Stimulated activated CD8-positive, alpha-beta memory T cell treated with anti-CD3 and anti-CD28 coated beads, Interleukin-12 subunit alpha, Interleukin-12 subunit beta, amount 100 ng/mL, for 1 hour (primary cell): Measurements from ENCODE around the gene ECSIT.
"Not testable (repeated sequence)": the region's sequence is repeated elsewhere in the genome, so short reads cannot be mapped to it uniquely, and the experiment has no call there.

Experiments used
- DNase-seq: peaks from one replicate; pipeline ENCODE4 v3.0.0-alpha.2; 2020; ENCODE audit warnings: low read depth

ECSIT gene

GRCh38 chr19:11475861-11476260 is 53.1 kb downstream of the ECSIT start:
- no peak for DNase-seq

GRCh38 chr19:11475343-11475742 is 53.6 kb downstream of the ECSIT start:
- DNase-seq: not testable (repeated sequence)

- DNase-seq: no peak
These were observed 55.2 kb downstream of the ECSIT start for GRCh38 chr19:11473725-11474124.

- not testable (repeated sequence) for DNase-seq
These were observed 60.6 kb downstream of the ECSIT start for GRCh38 chr19:11468266-11468845.

- DNase-seq: no peak
These were observed 63.3 kb downstream of the ECSIT start for GRCh38 chr19:11465600-11465999.

GRCh38 chr19:11464333-11465265 is 64.3 kb downstream of the ECSIT start:
- no peak for DNase-seq

GRCh38 chr19:11463391-11463790 is 65.5 kb downstream of the ECSIT start:
- DNase-seq: no peak

- DNase-seq: no peak
These were observed 67.5 kb downstream of the ECSIT start for GRCh38 chr19:11461453-11461852.

- no peak for DNase-seq
These were observed 68.7 kb downstream of the ECSIT start for GRCh38 chr19:11460207-11460606.

GRCh38 chr19:11458912-11459311 is 70.0 kb downstream of the ECSIT start:
- not testable (repeated sequence) for DNase-seq

GRCh38 chr19:11458236-11458900 is 70.6 kb downstream of the ECSIT start:
- no peak for DNase-seq

- DNase-seq: no peak
These were observed 71.1 kb downstream of the ECSIT start for GRCh38 chr19:11457831-11458230.

GRCh38 chr19:11457115-11457514 is 71.8 kb downstream of the ECSIT start:
- DNase-seq: no peak

- DNase-seq: no peak
These were observed 72.3 kb downstream of the ECSIT start for GRCh38 chr19:11456659-11457058.
